IMR-90 (cell line): ENCODE data around the gene LHPP. TPM values are rescaled to one million over a fixed set of nuclear protein-coding genes. Genes with fewer than 3 reads are reported as not detected.

Experiments
- ATAC-seq: fragments of 200-7000 bp; cut with Tn5 transposase; 2 replicates; pipeline ENCODE4 v1.9.1; 2020; ENCODE audit warnings: low read depth, mild to moderate bottlenecking, moderate library complexity
- BruUV-seq: library from RNA; stranded (reverse); fragments of 400-500 nt; replicated peaks from 2 replicates; lab custom pipeline; 2021; lab: Mats Ljungman, UMichigan
- CTCF ChIA-PET: fragments of 300-600 bp; formaldehyde crosslinking; extraction: SDS; loops from one replicate; lab custom pipeline; 2021; ENCODE audit warnings: antibody characterized with exemption; lab: Yijun Ruan, JAX
- POLR2A ChIA-PET: fragments of 300-600 bp; sonication (Branson Sonifier 250); formaldehyde crosslinking; loops from one replicate; lab custom pipeline; 2022; ENCODE audit warnings: antibody characterized with exemption; ENCODE audit not compliant: unreplicated experiment; lab: Charles Lee
- DNase-seq: peaks from one replicate; pipeline ENCODE4 v3.0.0; 2013
- H2AFZ ChIP-seq: replicated peaks from 2 replicates; pipeline ENCODE3; 2013; ENCODE audit warnings: low read length, mild to moderate bottlenecking; ENCODE audit not compliant: poor library complexity
- H2AK5ac ChIP-seq: 2 replicates; pipeline ENCODE4 v1.6.1; 2013; ENCODE audit warnings: low read depth, low read length, inconsistent platforms
- H2AK9ac ChIP-seq: replicated peaks from 2 replicates; pipeline ENCODE3; 2013; ENCODE audit warnings: mild to moderate bottlenecking, low read depth, low read length, moderate library complexity; ENCODE audit not compliant: poor library complexity
- H2BK120ac ChIP-seq: 2 replicates; pipeline ENCODE4 v1.6.1; 2013; ENCODE audit warnings: low read depth, low read length, inconsistent platforms
- H2BK15ac ChIP-seq: 3 replicates; pipeline ENCODE4 v1.6.1; 2013; ENCODE audit warnings: low read depth, low read length, inconsistent platforms
- H2BK20ac ChIP-seq: 2 replicates; pipeline ENCODE4 v1.6.1; 2013; ENCODE audit warnings: low read depth, mild to moderate bottlenecking, inconsistent platforms, low read length, moderate library complexity
- H2BK5ac ChIP-seq: 2 replicates; pipeline ENCODE4 v1.6.1; 2013; ENCODE audit warnings: mild to moderate bottlenecking, low read depth, low read length, inconsistent platforms; ENCODE audit not compliant: poor library complexity, severe bottlenecking
- H3K14ac ChIP-seq: replicated peaks from 2 replicates; pipeline ENCODE4 v1.6.1; 2013; ENCODE audit warnings: low read depth, low read length, inconsistent platforms
- H3K18ac ChIP-seq: 2 replicates; pipeline ENCODE4 v1.6.1; 2013; ENCODE audit warnings: low read depth, low read length, control low read depth
- H3K23ac ChIP-seq: 2 replicates; pipeline ENCODE4 v1.6.1; 2013; ENCODE audit warnings: low read depth, low read length, inconsistent platforms
- H3K27ac ChIP-seq: 2 replicates; pipeline ENCODE4 v1.5.1; 2013; ENCODE audit warnings: mild to moderate bottlenecking, control low read depth, low read length; ENCODE audit not compliant: insufficient read depth
- H3K27me3 ChIP-seq: 2 replicates; pipeline ENCODE4 v1.6.1; 2013; ENCODE audit warnings: low read length; ENCODE audit not compliant: control insufficient read depth, insufficient read depth
- H3K36me3 ChIP-seq: 2 replicates; pipeline ENCODE4 v1.6.1; 2013; ENCODE audit warnings: low read length, mixed read lengths; ENCODE audit not compliant: control insufficient read depth, insufficient read depth
- H3K4ac ChIP-seq: 2 replicates; pipeline ENCODE4 v1.6.1; 2013; ENCODE audit warnings: low read depth, low read length, inconsistent platforms
- H3K4me1 ChIP-seq: 2 replicates; pipeline ENCODE4 v1.6.1; 2013; ENCODE audit warnings: low read length, mixed read lengths; ENCODE audit not compliant: control insufficient read depth, insufficient read depth
- H3K4me2 ChIP-seq: 2 replicates; pipeline ENCODE4 v1.6.1; 2013; ENCODE audit warnings: low read depth, mild to moderate bottlenecking, control low read depth, low read length, moderate library complexity
- H3K4me3 ChIP-seq: 2 replicates; pipeline ENCODE4 v1.5.1; 2013; ENCODE audit warnings: low read depth, mild to moderate bottlenecking, control low read depth, low read length, moderate library complexity; ENCODE audit not compliant: insufficient read depth
- H3K56ac ChIP-seq: 2 replicates; pipeline ENCODE4 v1.6.1; 2013; ENCODE audit warnings: low read length, inconsistent platforms; ENCODE audit not compliant: insufficient read depth; ENCODE audit errors: extremely low read depth
- H3K79me1 ChIP-seq, 2 experiments: 2 replicates each; pipeline ENCODE4 v1.6.1; 2013; ENCODE audit warnings: low read length in 2 of 2, inconsistent platforms in 1 of 2, low read depth in 1 of 2
- H3K9ac ChIP-seq: 2 replicates; pipeline ENCODE4 v1.6.1; 2013; ENCODE audit warnings: low read depth, low read length, control low read depth
- H3K9me1 ChIP-seq: 2 replicates; pipeline ENCODE4 v1.6.1; 2013; ENCODE audit warnings: low read length, inconsistent platforms; ENCODE audit not compliant: insufficient read depth
- H3K9me3 ChIP-seq: 2 replicates; pipeline ENCODE4 v1.6.1; 2013; ENCODE audit warnings: low read length; ENCODE audit not compliant: control insufficient read depth, insufficient read depth
- H4K20me1 ChIP-seq: 2 replicates; pipeline ENCODE4 v1.6.1; 2013; ENCODE audit warnings: low read length, inconsistent platforms; ENCODE audit not compliant: insufficient read depth
- H4K5ac ChIP-seq: 2 replicates; pipeline ENCODE4 v1.6.1; 2013; ENCODE audit warnings: mild to moderate bottlenecking, low read depth, low read length, control low read depth
- H4K8ac ChIP-seq, 2 experiments: 2 replicates each; pipeline ENCODE4 v1.6.1; 2013; ENCODE audit warnings: low read depth in 2 of 2, low read length in 2 of 2, control low read depth in 1 of 2, inconsistent platforms in 1 of 2
- H4K91ac ChIP-seq: 2 replicates; pipeline ENCODE4 v1.6.1; 2013; ENCODE audit warnings: low read depth, low read length, inconsistent platforms; ENCODE audit not compliant: insufficient read depth
- BHLHE40 ChIP-seq: fragments of 150-350 bp; IDR thresholded peaks from 2 replicates; pipeline ENCODE4 v1.6.1; 2016; ENCODE audit warnings: mild to moderate bottlenecking, low read depth, low read length
- MAFK ChIP-seq: IDR thresholded peaks from 2 replicates; pipeline ENCODE4 v1.6.1; 2012; ENCODE audit warnings: low read depth, low read length, improper control_type of control experiment
- MAZ ChIP-seq: IDR thresholded peaks from 2 replicates; pipeline ENCODE4 v1.6.1; 2012; ENCODE audit warnings: low read depth, mild to moderate bottlenecking, low read length, improper control_type of control experiment, moderate library complexity, borderline replicate concordance
- POLR2A ChIP-seq: IDR thresholded peaks from 2 replicates; pipeline ENCODE4 v1.6.1; 2012; ENCODE audit warnings: mild to moderate bottlenecking, low read depth, low read length
- RAD21 ChIP-seq: IDR thresholded peaks from 2 replicates; pipeline ENCODE4 v1.6.1; 2012; ENCODE audit warnings: low read length, improper control_type of control experiment
- RCOR1 ChIP-seq: IDR thresholded peaks from 2 replicates; pipeline ENCODE4 v1.6.1; 2012; ENCODE audit warnings: mild to moderate bottlenecking, low read length, improper control_type of control experiment; ENCODE audit not compliant: insufficient replicate concordance
- SMC3 ChIP-seq: fragments of 150-350 bp; IDR thresholded peaks from 2 replicates; pipeline ENCODE4 v1.6.1; 2016; ENCODE audit warnings: low read depth, mild to moderate bottlenecking, antibody characterized with exemption, low read length, moderate library complexity
- WGBS, 2 experiments: methylation state at CpG; one replicate each; pipeline versions ENCODE4 v1.1.5 to v1.1.7; 2013; ENCODE audit warnings: missing lambda C conversion rate in 2 of 2; ENCODE audit not compliant: insufficient read length in 1 of 2; ENCODE audit errors: extremely low coverage in 2 of 2; 5-methylcytosine and 5-hydroxymethylcytosine counted together
- dilution Hi-C: fragments of 300-500 bp; cut with HindIII; formaldehyde crosslinking; loops from one replicate; pipeline ENCODE4 v1.14.3; 2018; ENCODE audit warnings: low sequenced_read_pairs; ENCODE audit not compliant: unreplicated experiment
- in situ Hi-C: fragments of 300-500 bp; cut with MboI; formaldehyde crosslinking; loops from 3 replicates; pipeline ENCODE4 v1.14.3; 2019; ENCODE audit warnings: low sequenced_read_pairs, inconsistent platforms, mixed read lengths
- intact Hi-C: fragments of 100-400 bp; cut with micrococcal nuclease; formaldehyde crosslinking; loops from 2 replicates; pipeline ENCODE4 v1.10.0; 2022
- polyA plus RNA-seq, 3 experiments: library from polyadenylated mRNA; depleted of rRNA; stranded (reverse); fragments of >200 nt; gene quantifications; 2 replicates each; pipeline ENCODE4 v1.2.3, GENCODE V29; 2012; ENCODE audit warnings: low replicate concordance in 1 of 3
- total RNA-seq: library from RNA; depleted of rRNA; stranded (reverse); fragments of >200 nt; gene quantifications from 2 replicates; pipeline ENCODE4 v1.2.3, GENCODE V29; 2012
- TF ChIP-seq, protein P1 (sequence below): conservative IDR thresholded peaks from 2 replicates; pipeline ENCODE4 v1.5.1; 2012; ENCODE audit warnings: mild to moderate bottlenecking, low read depth, low read length, improper control_type of control experiment
- TF ChIP-seq, protein P2 (sequence below): fragments of 150-350 bp; IDR thresholded peaks from 2 replicates; pipeline ENCODE4 v1.6.1; 2016; ENCODE audit warnings: low read depth, mild to moderate bottlenecking, low read length, moderate library complexity, borderline replicate concordance

The LHPP gene
- total and polyA plus RNA-seq, 2 of the 4 experiments (the other 2 are of a cell fraction) = 2.7 to 8.3 TPM

DNA sequence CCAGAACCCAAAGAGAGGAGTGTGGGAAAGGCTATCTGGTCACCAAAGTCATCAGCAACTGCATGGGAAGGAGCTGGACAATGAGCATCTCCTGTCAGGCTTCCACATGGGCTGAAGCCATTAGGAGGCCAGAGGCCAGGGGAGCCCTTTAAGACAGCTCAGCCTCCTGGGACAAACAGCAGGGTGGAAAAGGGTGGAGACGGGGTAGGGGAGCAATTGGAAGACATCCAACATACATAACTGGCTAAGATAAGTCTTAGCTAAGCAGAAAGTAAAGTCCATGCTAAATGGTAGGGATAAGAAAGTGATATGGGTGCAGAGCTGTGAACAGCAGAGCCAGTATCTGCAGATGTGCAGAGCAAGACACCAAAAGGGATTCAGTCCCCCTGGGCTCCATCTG is 41.4 kb upstream of the LHPP start:
- in situ Hi-C loops = no loop called here
- Histone ChIP-seq H3K79me1 (peaks cover 10 to 21% of the 10 kb centered on the region in 2 experiments), H3K23ac (no peak overlapping the region), H3K4ac (no peak overlapping the region), H3K4me1 (no peaks in the 10 kb centered on the region), H4K8ac (no peak overlapping the region), H3K56ac (no peak overlapping the region), H4K20me1 (peaks cover 15% of the 10 kb centered on the region; the same call in 1 of the 2 replicates), H3K9me3 (no peaks in the 10 kb centered on the region), H2AK9ac (no peak overlapping the region), H4K91ac (no peak overlapping the region), H3K27me3 (peaks cover 13% of the 10 kb centered on the region), H3K4me2 (no peak overlapping the region), H3K4me3 (no peak overlapping the region), H2BK20ac (no peak overlapping the region), H2BK120ac (no peak overlapping the region), H2BK5ac (no peak overlapping the region), H3K18ac (no peak overlapping the region), H2BK15ac (no peak overlapping the region), H2AK5ac (no peak overlapping the region), H4K5ac (no peak overlapping the region), H3K9ac (no peak overlapping the region), H3K27ac (no peak overlapping the region), H3K36me3 (no peaks in the 10 kb centered on the region), H3K14ac (no peak overlapping the region), H3K9me1 (no peaks in the 10 kb centered on the region; the same call in 1 of the 2 replicates), H2AFZ (no peak overlapping the region)
- TF ChIP-seq, protein P1, sequence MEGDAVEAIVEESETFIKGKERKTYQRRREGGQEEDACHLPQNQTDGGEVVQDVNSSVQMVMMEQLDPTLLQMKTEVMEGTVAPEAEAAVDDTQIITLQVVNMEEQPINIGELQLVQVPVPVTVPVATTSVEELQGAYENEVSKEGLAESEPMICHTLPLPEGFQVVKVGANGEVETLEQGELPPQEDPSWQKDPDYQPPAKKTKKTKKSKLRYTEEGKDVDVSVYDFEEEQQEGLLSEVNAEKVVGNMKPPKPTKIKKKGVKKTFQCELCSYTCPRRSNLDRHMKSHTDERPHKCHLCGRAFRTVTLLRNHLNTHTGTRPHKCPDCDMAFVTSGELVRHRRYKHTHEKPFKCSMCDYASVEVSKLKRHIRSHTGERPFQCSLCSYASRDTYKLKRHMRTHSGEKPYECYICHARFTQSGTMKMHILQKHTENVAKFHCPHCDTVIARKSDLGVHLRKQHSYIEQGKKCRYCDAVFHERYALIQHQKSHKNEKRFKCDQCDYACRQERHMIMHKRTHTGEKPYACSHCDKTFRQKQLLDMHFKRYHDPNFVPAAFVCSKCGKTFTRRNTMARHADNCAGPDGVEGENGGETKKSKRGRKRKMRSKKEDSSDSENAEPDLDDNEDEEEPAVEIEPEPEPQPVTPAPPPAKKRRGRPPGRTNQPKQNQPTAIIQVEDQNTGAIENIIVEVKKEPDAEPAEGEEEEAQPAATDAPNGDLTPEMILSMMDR = no peak
- no peak for TF ChIP-seq RAD21
- TF ChIP-seq POLR2A = no peak
- TF ChIP-seq SMC3 = no peak
- no peak for TF ChIP-seq MAZ
- no peak for TF ChIP-seq BHLHE40
- no peak for TF ChIP-seq MAFK
- TF ChIP-seq RCOR1 = no peak
- TF ChIP-seq, protein P2, sequence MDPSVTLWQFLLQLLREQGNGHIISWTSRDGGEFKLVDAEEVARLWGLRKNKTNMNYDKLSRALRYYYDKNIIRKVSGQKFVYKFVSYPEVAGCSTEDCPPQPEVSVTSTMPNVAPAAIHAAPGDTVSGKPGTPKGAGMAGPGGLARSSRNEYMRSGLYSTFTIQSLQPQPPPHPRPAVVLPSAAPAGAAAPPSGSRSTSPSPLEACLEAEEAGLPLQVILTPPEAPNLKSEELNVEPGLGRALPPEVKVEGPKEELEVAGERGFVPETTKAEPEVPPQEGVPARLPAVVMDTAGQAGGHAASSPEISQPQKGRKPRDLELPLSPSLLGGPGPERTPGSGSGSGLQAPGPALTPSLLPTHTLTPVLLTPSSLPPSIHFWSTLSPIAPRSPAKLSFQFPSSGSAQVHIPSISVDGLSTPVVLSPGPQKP = no peak
- BruUV-seq = no TSS peak
- no peak for ATAC-seq
- no CpG with 5 or more reads among the region's 1 CpG for WGBS, 2 experiments
- no peak for DNase-seq
- CTCF ChIA-PET = interaction anchor here (1.1 kb wide), 1 partner anchor 21 kb away, joined by 3 read pairs; no protein-coding TSS in a partner anchor
- POLR2A ChIA-PET = no interaction called here
- dilution Hi-C loops = no loop called here
- intact Hi-C loops = no loop called here
